Activated CD8-positive, alpha-beta memory T cell treated with anti-CD3 and anti-CD28 coated beads for 24 hours (primary cell): ENCODE results near the gene CYP8B1.
"Not testable (repeated sequence)": the region's sequence is repeated elsewhere in the genome, so short reads cannot be mapped to it uniquely, and the experiment has no call there.

ENCODE experiments used
- DNase-seq: peaks from one replicate; pipeline ENCODE4 v3.0.0-alpha.2; 2020

The CYP8B1 gene

GRCh38 chr3:42884324-42884723 lies 8.6 kb upstream of the CYP8B1 start:
- DNase-seq: no peak

- DNase-seq: not testable (repeated sequence)
Observed at GRCh38 chr3:42883251-42883930, 7.7 kb upstream of the CYP8B1 start.

GRCh38 chr3:42880601-42881451 lies 5.1 kb upstream of the CYP8B1 start:
- DNase-seq: peak; percentile 92

GRCh38 chr3:42880183-42880582 lies 4.5 kb upstream of the CYP8B1 start:
- no peak for DNase-seq

- DNase-seq: no peak
Observed at GRCh38 chr3:42877881-42878280, 2.2 kb upstream of the CYP8B1 start.

GRCh38 chr3:42876940-42877720 lies 1.5 kb upstream of the CYP8B1 start:
- DNase-seq: no peak

- no peak for DNase-seq
Observed at GRCh38 chr3:42876401-42876800, 722 bp upstream of the CYP8B1 start.

- DNase-seq: no peak
Observed at GRCh38 chr3:42874749-42875148, 930 bp downstream of the CYP8B1 start.

GRCh38 chr3:42873221-42873982 lies 2.3 kb downstream of the CYP8B1 start:
- DNase-seq: no peak

- no peak for DNase-seq
Observed at GRCh38 chr3:42872718-42873117, 3.0 kb downstream of the CYP8B1 start.

- DNase-seq: no peak
Observed at GRCh38 chr3:42871592-42872196, 4.0 kb downstream of the CYP8B1 start.

- DNase-seq: no peak
Observed at GRCh38 chr3:42868841-42869240, 6.8 kb downstream of the CYP8B1 start.

- no peak for DNase-seq
Observed at GRCh38 chr3:42867138-42867537, 8.5 kb downstream of the CYP8B1 start.

- DNase-seq: no peak
Observed at GRCh38 chr3:42865256-42865655, 10.4 kb downstream of the CYP8B1 start.

GRCh38 chr3:42864321-42864950 lies 11.2 kb downstream of the CYP8B1 start:
- no peak for DNase-seq

- no peak for DNase-seq
Observed at GRCh38 chr3:42856544-42856943, 19.1 kb downstream of the CYP8B1 start.

GRCh38 chr3:42855547-42856380 lies 19.9 kb downstream of the CYP8B1 start:
- peak; percentile 28 for DNase-seq

- peak; percentile 19 for DNase-seq
Observed at GRCh38 chr3:42855219-42855546, 20.5 kb downstream of the CYP8B1 start.

GRCh38 chr3:42853739-42854302 lies 21.9 kb downstream of the CYP8B1 start:
- DNase-seq: peak; percentile 32

- DNase-seq: peak; percentile 11
Observed at GRCh38 chr3:42853056-42853455, 22.6 kb downstream of the CYP8B1 start.

GRCh38 chr3:42852441-42852840 lies 23.2 kb downstream of the CYP8B1 start:
- DNase-seq: peak; percentile 32
